Measurements from ENCODE around the gene AK4.

DNA sequence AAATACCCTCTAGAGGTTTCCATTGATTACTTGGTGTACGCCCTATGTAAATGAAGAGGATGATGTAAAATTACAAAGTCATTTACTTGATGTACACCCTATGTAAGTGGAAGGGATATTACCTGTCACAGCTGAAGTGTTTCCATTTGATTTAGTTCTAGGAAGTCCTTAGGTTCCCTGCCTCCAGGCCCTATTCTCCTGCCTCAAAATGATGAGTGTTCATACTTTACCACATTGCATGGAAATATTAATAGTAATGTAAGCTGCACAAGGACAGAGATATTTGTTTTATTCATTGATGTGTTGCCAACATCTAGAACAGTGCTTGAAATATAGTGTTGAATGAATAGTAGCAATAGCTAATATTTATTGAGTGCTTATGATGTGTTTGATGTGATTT, 9.5 kb upstream of the AK4 start:
- TF ChIP-seq, protein P1, sequence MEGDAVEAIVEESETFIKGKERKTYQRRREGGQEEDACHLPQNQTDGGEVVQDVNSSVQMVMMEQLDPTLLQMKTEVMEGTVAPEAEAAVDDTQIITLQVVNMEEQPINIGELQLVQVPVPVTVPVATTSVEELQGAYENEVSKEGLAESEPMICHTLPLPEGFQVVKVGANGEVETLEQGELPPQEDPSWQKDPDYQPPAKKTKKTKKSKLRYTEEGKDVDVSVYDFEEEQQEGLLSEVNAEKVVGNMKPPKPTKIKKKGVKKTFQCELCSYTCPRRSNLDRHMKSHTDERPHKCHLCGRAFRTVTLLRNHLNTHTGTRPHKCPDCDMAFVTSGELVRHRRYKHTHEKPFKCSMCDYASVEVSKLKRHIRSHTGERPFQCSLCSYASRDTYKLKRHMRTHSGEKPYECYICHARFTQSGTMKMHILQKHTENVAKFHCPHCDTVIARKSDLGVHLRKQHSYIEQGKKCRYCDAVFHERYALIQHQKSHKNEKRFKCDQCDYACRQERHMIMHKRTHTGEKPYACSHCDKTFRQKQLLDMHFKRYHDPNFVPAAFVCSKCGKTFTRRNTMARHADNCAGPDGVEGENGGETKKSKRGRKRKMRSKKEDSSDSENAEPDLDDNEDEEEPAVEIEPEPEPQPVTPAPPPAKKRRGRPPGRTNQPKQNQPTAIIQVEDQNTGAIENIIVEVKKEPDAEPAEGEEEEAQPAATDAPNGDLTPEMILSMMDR (conservative IDR thresholded peaks at IDR 0.05; ENCODE audit: low read depth, low read length), result no peak
- no peak for TF ChIP-seq EZH2 (IDR thresholded peaks at IDR 0.05; ENCODE audit: borderline replicate concordance, low read depth, low read length, poor library complexity, severe bottlenecking)
